ENCODE measurements around the gene DNAAF9. TPM values are rescaled to one million over a fixed set of nuclear protein-coding genes. Genes with fewer than 3 reads are reported as not detected.

DNAAF9 gene
- total RNA-seq, 6 experiments from 2014 or later: 11.7 to 15.5 (median 12.9) TPM

DNA sequence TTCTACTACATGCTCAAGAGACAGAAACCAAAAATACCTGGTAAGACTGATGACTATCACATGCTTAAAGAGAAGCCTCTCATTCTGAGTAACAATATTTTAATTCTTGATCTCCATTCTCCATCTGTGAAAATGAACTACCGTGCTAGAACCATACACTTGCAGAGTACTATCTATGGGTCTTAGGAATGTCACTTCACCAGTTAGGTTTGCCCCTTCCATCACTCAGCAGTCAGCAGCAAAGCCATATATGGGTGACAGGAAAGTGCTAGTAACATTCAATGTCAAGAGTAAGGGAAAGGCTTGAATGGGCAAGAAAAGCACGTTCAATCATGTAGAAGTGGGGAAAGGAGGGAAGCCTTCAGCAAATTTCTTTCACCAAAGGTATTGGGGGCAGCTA is 2.3 kb downstream of the DNAAF9 start:
- H3K27me3 Mint-ChIP-seq (ENCODE audit: insufficient read depth): no peaks in the 10 kb centered on the region; the same call in 1 of the 2 replicates
- no peak for DNase-seq
- TF ChIP-seq, protein P1, sequence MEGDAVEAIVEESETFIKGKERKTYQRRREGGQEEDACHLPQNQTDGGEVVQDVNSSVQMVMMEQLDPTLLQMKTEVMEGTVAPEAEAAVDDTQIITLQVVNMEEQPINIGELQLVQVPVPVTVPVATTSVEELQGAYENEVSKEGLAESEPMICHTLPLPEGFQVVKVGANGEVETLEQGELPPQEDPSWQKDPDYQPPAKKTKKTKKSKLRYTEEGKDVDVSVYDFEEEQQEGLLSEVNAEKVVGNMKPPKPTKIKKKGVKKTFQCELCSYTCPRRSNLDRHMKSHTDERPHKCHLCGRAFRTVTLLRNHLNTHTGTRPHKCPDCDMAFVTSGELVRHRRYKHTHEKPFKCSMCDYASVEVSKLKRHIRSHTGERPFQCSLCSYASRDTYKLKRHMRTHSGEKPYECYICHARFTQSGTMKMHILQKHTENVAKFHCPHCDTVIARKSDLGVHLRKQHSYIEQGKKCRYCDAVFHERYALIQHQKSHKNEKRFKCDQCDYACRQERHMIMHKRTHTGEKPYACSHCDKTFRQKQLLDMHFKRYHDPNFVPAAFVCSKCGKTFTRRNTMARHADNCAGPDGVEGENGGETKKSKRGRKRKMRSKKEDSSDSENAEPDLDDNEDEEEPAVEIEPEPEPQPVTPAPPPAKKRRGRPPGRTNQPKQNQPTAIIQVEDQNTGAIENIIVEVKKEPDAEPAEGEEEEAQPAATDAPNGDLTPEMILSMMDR (IDR thresholded peaks at IDR 0.05): no peak
- H3K9me3 Mint-ChIP-seq: no peaks in the 10 kb centered on the region
- no peak overlapping the region for H3K27ac Mint-ChIP-seq
- peaks cover 40% of the 10 kb centered on the region for H3K4me1 Mint-ChIP-seq (ENCODE audit: low read depth)
- H3K36me3 Mint-ChIP-seq (ENCODE audit: low read depth): no peaks in the 10 kb centered on the region
- peak overlapping the region; percentile 92 for H3K4me3 Mint-ChIP-seq

DNA sequence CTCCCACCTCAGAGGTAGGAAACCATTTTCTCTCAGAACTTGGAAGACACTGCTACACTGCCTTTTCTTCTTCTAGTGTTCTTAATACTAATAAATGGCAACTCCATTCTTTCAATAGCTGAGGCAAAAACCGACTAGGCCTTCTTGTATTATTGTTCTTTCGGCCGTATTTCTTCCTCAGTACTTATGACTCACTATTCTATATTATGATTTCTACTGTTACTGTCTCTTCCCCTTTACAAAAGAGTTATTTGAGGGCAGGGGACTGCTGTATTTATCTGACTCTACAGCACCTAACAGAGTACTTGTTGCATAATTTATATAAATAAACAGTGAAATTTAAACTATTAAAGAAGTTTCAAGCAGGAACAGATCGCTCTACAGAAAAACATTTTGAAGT is 3.1 kb downstream of the DNAAF9 start:
- TF ChIP-seq, protein P1 (IDR thresholded peaks at IDR 0.05): no peak
- DNase-seq: no peak
- no peaks in the 10 kb centered on the region for H3K36me3 Mint-ChIP-seq (ENCODE audit: low read depth)
- no peaks in the 10 kb centered on the region; the same call in 1 of the 2 replicates for H3K27me3 Mint-ChIP-seq (ENCODE audit: insufficient read depth)
- H3K4me1 Mint-ChIP-seq (ENCODE audit: low read depth): peaks cover 47% of the 10 kb centered on the region
- no peaks in the 10 kb centered on the region for H3K9me3 Mint-ChIP-seq
- no peak overlapping the region for H3K27ac Mint-ChIP-seq
- H3K4me3 Mint-ChIP-seq: no peak overlapping the region

DNA sequence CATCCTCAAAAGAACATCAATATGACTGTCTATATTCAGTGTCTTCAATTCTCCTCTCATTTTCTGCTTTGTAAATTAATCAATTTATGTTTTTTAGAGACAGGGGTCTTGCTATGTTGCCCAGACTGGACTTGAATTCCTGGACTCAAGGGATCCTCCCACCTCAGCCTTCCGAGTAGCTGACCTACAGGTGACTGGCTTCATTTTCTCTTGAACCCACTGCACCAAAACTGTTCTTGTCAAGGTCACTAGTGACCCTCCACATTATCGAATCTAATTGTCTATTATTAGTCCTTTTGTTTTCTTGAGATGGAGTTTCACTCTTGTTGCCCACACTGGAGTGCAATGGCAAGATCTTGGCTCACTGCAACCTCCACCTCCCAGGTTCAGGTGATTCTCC is 3.7 kb downstream of the DNAAF9 start:
- H3K4me1 Mint-ChIP-seq (ENCODE audit: low read depth): peaks cover 52% of the 10 kb centered on the region
- no peaks in the 10 kb centered on the region for H3K9me3 Mint-ChIP-seq
- no peak overlapping the region for H3K27ac Mint-ChIP-seq
- TF ChIP-seq, protein P1 (IDR thresholded peaks at IDR 0.05): no peak
- no peak for DNase-seq
- H3K4me3 Mint-ChIP-seq: no peak overlapping the region
- no peaks in the 10 kb centered on the region for H3K36me3 Mint-ChIP-seq (ENCODE audit: low read depth)
- H3K27me3 Mint-ChIP-seq (ENCODE audit: insufficient read depth): no peaks in the 10 kb centered on the region; the same call in 1 of the 2 replicates

DNA sequence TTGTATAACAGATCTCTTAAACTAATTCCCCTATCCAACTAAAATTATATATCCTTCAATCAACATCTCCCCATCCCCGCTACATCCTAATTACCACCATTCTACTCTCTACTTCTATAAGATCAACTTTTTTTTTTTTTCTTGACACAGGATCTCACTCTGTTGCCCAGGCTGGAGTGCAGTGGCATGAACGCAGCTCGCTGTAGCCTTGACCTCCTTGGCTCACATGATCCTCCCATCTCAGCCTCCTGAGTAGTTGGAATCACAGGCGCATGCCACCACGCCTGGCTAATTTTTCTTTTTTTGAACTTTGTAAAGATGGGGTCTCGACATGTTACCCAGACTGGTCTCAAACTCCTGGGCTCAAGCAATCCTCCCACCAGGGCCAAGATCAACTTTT is 5.0 kb downstream of the DNAAF9 start:
- peaks cover 57% of the 10 kb centered on the region for H3K4me1 Mint-ChIP-seq (ENCODE audit: low read depth)
- H3K9me3 Mint-ChIP-seq: no peaks in the 10 kb centered on the region
- no peak overlapping the region for H3K4me3 Mint-ChIP-seq
- no peaks in the 10 kb centered on the region; the same call in 1 of the 2 replicates for H3K27me3 Mint-ChIP-seq (ENCODE audit: insufficient read depth)
- no peak overlapping the region for H3K27ac Mint-ChIP-seq
- TF ChIP-seq, protein P1 (IDR thresholded peaks at IDR 0.05): no peak
- no peak for DNase-seq
- no peaks in the 10 kb centered on the region for H3K36me3 Mint-ChIP-seq (ENCODE audit: low read depth)

DNA sequence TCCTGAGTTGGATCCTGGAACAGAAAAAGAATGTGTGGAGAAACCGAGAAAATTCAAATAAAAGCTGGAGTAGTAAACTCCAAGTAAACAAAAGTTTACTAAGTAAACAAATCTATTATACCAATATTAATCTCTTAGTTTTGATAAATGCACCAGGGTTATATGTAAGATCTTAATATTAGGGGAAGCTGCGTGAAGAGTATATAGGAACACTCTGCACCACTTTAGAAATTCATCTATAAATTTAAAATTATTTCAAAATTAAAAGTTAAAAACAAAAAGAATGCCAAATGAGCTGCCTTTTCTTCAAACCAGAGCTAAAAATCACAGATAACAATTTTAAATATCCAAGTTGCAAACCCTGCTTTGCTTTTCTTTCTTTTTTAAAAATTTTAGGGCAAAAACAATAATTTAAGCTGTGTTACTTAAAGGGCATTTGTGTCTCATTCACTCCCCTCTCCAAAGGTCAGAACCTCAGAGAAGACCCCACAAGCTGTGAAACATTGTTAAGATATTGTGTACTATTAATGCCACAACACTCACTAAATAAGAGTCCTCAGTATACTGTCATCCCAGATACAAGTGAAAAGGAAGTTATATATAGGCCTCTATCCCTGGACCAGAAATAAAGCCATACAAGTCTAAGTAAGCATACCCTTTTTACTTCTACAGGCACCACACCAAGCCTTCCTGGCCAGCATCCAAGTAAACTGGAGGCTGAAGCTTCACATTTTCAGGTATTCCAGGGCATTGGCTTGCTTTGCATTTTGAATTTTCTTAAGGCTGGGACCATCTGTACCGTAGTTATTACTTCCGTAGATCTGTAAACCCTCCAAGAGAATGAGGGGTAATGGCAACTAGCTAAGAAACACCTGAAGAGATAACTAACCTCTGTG is 7.0 kb downstream of the DNAAF9 start:
- Mint-ChIP-seq H3K4me3 (no peak overlapping the region), H3K27ac (peak overlapping the region; percentile 28), H3K36me3 (ENCODE audit: low read depth) (peaks cover 11% of the 10 kb centered on the region; the same call in 1 of the 2 replicates), H3K9me3 (no peaks in the 10 kb centered on the region), H3K4me1 (ENCODE audit: low read depth) (peaks cover 55% of the 10 kb centered on the region), H3K27me3 (ENCODE audit: insufficient read depth) (no peaks in the 10 kb centered on the region; the same call in 1 of the 2 replicates)
- DNase-seq: no peak
- TF ChIP-seq, protein P1 (IDR thresholded peaks at IDR 0.05): no peak
